Duodenal mucosa (tissue), 2 donors: ENCODE measurements around the gene PLEKHG2.

ENCODE experiments used
- H3K27ac ChIP-seq: one replicate; pipeline ENCODE4 v1.7.0; 2013; ENCODE audit warnings: low read depth, low read length
- H3K27me3 ChIP-seq, 2 donors: one replicate each; pipeline ENCODE4 v1.7.0; 2013; ENCODE audit warnings: low read length in 2 of 2, control low read depth in 1 of 2; ENCODE audit not compliant: insufficient read depth in 2 of 2, control insufficient read depth in 1 of 2
- H3K36me3 ChIP-seq, 2 donors: one replicate each; pipeline ENCODE4 v1.7.0; 2013; ENCODE audit warnings: low read length in 2 of 2, control low read depth in 1 of 2; ENCODE audit not compliant: insufficient read depth in 2 of 2, control insufficient read depth in 1 of 2
- H3K4me1 ChIP-seq, 2 donors: one replicate each; pipeline ENCODE4 v1.7.0; 2013; ENCODE audit warnings: low read length in 2 of 2, control low read depth in 1 of 2; ENCODE audit not compliant: insufficient read depth in 2 of 2, control insufficient read depth in 1 of 2
- H3K4me3 ChIP-seq, 2 donors: one replicate each; pipeline ENCODE4 v1.7.0; 2013; ENCODE audit warnings: low read length in 2 of 2, low read depth in 1 of 2
- H3K9ac ChIP-seq, 2 donors: one replicate each; pipeline ENCODE4 v1.7.0; 2013; ENCODE audit warnings: low read length in 2 of 2, low read depth in 1 of 2
- H3K9me3 ChIP-seq, 2 donors: one replicate each; pipeline ENCODE4 v1.7.0; 2013; ENCODE audit warnings: low read length in 2 of 2, control low read depth in 1 of 2; ENCODE audit not compliant: control insufficient read depth in 1 of 2

PLEKHG2 gene

GRCh38 chr19:39401070-39401548 lies 11.4 kb upstream of the PLEKHG2 start:
- Histone ChIP-seq H3K36me3 (peaks cover 0 to 5% of the 10 kb centered on the region in 2 donors), H3K4me3 (peak overlapping the region; percentile 19 to 21), H3K9me3 (no peaks in the 10 kb centered on the region), H3K9ac (peak overlapping the region; percentile 48 to 55), H3K27ac (peak overlapping the region; percentile 98), H3K27me3 (no peaks in the 10 kb centered on the region), H3K4me1 (peaks cover 61 to 72% of the 10 kb centered on the region in 2 donors)

- Histone ChIP-seq H3K4me3 (peak overlapping the region; percentile 24 to 67), H3K27me3 (no peaks in the 10 kb centered on the region), H3K27ac (peak overlapping the region; percentile 98), H3K9me3 (no peaks in the 10 kb centered on the region), H3K9ac (peak overlapping the region; percentile 55 to 88), H3K36me3 (peaks cover 0 to 5% of the 10 kb centered on the region in 2 donors), H3K4me1 (peaks cover 61 to 72% of the 10 kb centered on the region in 2 donors)
Observed at GRCh38 chr19:39401549-39402345, 10.7 kb upstream of the PLEKHG2 start.

GRCh38 chr19:39402346-39403300 lies 9.8 kb upstream of the PLEKHG2 start:
- Histone ChIP-seq H3K27ac (peak overlapping the region; percentile 98), H3K4me3 (peak overlapping the region; percentile 23 to 67), H3K36me3 (peaks cover under 1 to 7% of the 10 kb centered on the region in 2 donors), H3K9ac (peak overlapping the region; percentile 88 to 90), H3K27me3 (no peaks in the 10 kb centered on the region), H3K4me1 (peaks cover 57 to 66% of the 10 kb centered on the region in 2 donors), H3K9me3 (no peaks in the 10 kb centered on the region)

GRCh38 chr19:39403331-39404312 lies 8.8 kb upstream of the PLEKHG2 start:
- H3K4me1 ChIP-seq = peaks cover 48 to 56% of the 10 kb centered on the region in 2 donors
- H3K4me3 ChIP-seq = peak overlapping the region; percentile 23 to 67
- H3K9ac ChIP-seq = peak overlapping the region; percentile 88 to 90

GRCh38 chr19:39405261-39405957 lies 7.1 kb upstream of the PLEKHG2 start:
- H3K9ac ChIP-seq = peak overlapping the region; percentile 87 to 100

More at GRCh38 chr19:39403331-39404312, 8.8 kb upstream of the PLEKHG2 start:
- Histone ChIP-seq H3K27ac (peak overlapping the region; percentile 98), H3K27me3 (no peaks in the 10 kb centered on the region), H3K36me3 (peaks cover 11 to 17% of the 10 kb centered on the region in 2 donors), H3K9me3 (no peaks in the 10 kb centered on the region)

GRCh38 chr19:39405958-39406655 lies 6.4 kb upstream of the PLEKHG2 start:
- H3K27me3 ChIP-seq = no peaks in the 10 kb centered on the region
- no peaks in the 10 kb centered on the region for H3K9me3 ChIP-seq
- peaks cover 33 to 47% of the 10 kb centered on the region in 2 donors for H3K4me1 ChIP-seq
- peak overlapping the region; percentile 94 for H3K27ac ChIP-seq
- peak overlapping the region; percentile 76 to 95 for H3K4me3 ChIP-seq
- H3K9ac ChIP-seq = peak overlapping the region; percentile 87 to 100
- peaks cover 14 to 20% of the 10 kb centered on the region in 2 donors for H3K36me3 ChIP-seq

More at GRCh38 chr19:39405261-39405957, 7.1 kb upstream of the PLEKHG2 start:
- peaks cover 14 to 20% of the 10 kb centered on the region in 2 donors for H3K36me3 ChIP-seq
- H3K9me3 ChIP-seq = no peaks in the 10 kb centered on the region
- peak overlapping the region; percentile 94 for H3K27ac ChIP-seq
- no peaks in the 10 kb centered on the region for H3K27me3 ChIP-seq
- H3K4me1 ChIP-seq = peaks cover 33 to 44% of the 10 kb centered on the region in 2 donors
- peak overlapping the region; percentile 12 to 95 for H3K4me3 ChIP-seq

- Histone ChIP-seq H3K9me3 (no peaks in the 10 kb centered on the region), H3K4me1 (peaks cover 33 to 45% of the 10 kb centered on the region in 2 donors), H3K36me3 (peaks cover 14 to 20% of the 10 kb centered on the region in 2 donors), H3K9ac (peak within 1 kb of the TSS; percentile 100), H3K4me3 (peak within 1 kb of the TSS; percentile 95 to 96), H3K27ac (peak within 1 kb of the TSS; percentile 99), H3K27me3 (no peaks in the 10 kb centered on the region)
Observed at GRCh38 chr19:39406656-39407409, 5.6 kb upstream of the PLEKHG2 start, which contains the start of gene ZFP36. Gene ZFP36 (plus strand): TSS chr19:39406847. CDS start chr19:39406905, 58 bp downstream.

GRCh38 chr19:39407410-39407659 lies 5.1 kb upstream of the PLEKHG2 start:
- Histone ChIP-seq H3K9ac (peak overlapping the region; percentile 100), H3K27me3 (no peaks in the 10 kb centered on the region), H3K4me1 (peaks cover 28 to 40% of the 10 kb centered on the region in 2 donors)

More at GRCh38 chr19:39407410-39407659, 5.1 kb upstream of the PLEKHG2 start:
- Histone ChIP-seq H3K27ac (peak overlapping the region; percentile 99), H3K4me3 (peak overlapping the region; percentile 95 to 96), H3K9me3 (no peaks in the 10 kb centered on the region), H3K36me3 (peaks cover 14 to 20% of the 10 kb centered on the region in 2 donors)
